K562 (cell line): ENCODE results near the gene ARHGEF6. TPM values are rescaled to one million over a fixed set of nuclear protein-coding genes. Genes with fewer than 3 reads are reported as not detected.

Experiments
- AFF4 ChIP-seq: sonication (generic); formaldehyde crosslinking; IDR thresholded peaks from 2 replicates; pipeline ENCODE4 v1.8.0; 2023; ENCODE audit warnings: mild to moderate bottlenecking, missing genetic modification reagents
- DACH1 ChIP-seq: fragments of 450-650 bp; IDR thresholded peaks from 2 replicates; pipeline ENCODE4 v1.6.1; 2018; ENCODE audit not compliant: partially characterized antibody
- HMGXB4 ChIP-seq: sonication (generic); formaldehyde crosslinking; IDR thresholded peaks from 2 replicates; pipeline ENCODE4 v1.8.1; 2023; ENCODE audit warnings: mild to moderate bottlenecking, missing genetic modification reagents
- KAT2B ChIP-seq: IDR thresholded peaks from one replicate; pipeline ENCODE4 v1.6.1; 2012; ENCODE audit warnings: low read depth, mild to moderate bottlenecking, control low read depth, inconsistent platforms, low read length, moderate library complexity
- NFE2L1 ChIP-seq: fragments of 450-650 bp; IDR thresholded peaks from 2 replicates; pipeline ENCODE4 v1.6.1; 2016; ENCODE audit warnings: missing genetic modification characterization, low read depth, mild to moderate bottlenecking, missing compliant biosample characterization, moderate library complexity, borderline replicate concordance
- RAD21 ChIP-seq, 2 experiments: fragments of 250-450 bp in 1 of 2; fragments of 450-650 bp in 1 of 2; sonication (Bioruptor Pico) in 1 of 2; formaldehyde crosslinking in 1 of 2; IDR thresholded peaks in 1 of 2; conservative IDR thresholded peaks in 1 of 2; 2 replicates each; pipeline versions ENCODE4 v1.4.0 to v1.8.0; 2020 to 2022; ENCODE audit warnings: mild to moderate bottlenecking in 2 of 2, moderate library complexity in 1 of 2
- SMC3 ChIP-seq: conservative IDR thresholded peaks from 2 replicates; pipeline ENCODE4 v1.6.1; 2011; ENCODE audit warnings: low read depth, low read length, improper control_type of control experiment; ENCODE audit not compliant: insufficient read depth
- SRSF9 ChIP-seq: fragments of 200-400 bp; formaldehyde crosslinking; IDR thresholded peaks from 2 replicates; pipeline ENCODE4 v1.6.1; 2017; ENCODE audit warnings: low read depth, low read length, borderline replicate concordance
- TFE3 ChIP-seq: fragments of 450-650 bp; formaldehyde crosslinking; IDR thresholded peaks from 2 replicates; pipeline ENCODE4 v1.4.0; 2020; ENCODE audit warnings: mild to moderate bottlenecking, mixed read lengths
- ZBTB5 ChIP-seq: fragments of 450-650 bp; IDR thresholded peaks from 2 replicates; pipeline ENCODE4 v1.6.1; 2017; ENCODE audit warnings: antibody characterized with exemption
- ZNF316 ChIP-seq: fragments of 450-650 bp; IDR thresholded peaks from 2 replicates; pipeline ENCODE4 v1.6.1; 2016
- ZNF584 ChIP-seq: fragments of 200-800 bp; sonication (Bioruptor generic); IDR thresholded peaks from 2 replicates; pipeline ENCODE4 v1.6.1; 2016; ENCODE audit warnings: low read depth, mild to moderate bottlenecking, missing genetic modification characterization, missing compliant biosample characterization
- ZNF699 ChIP-seq: fragments of 250-450 bp; sonication (Bioruptor Pico); IDR thresholded peaks from 2 replicates; pipeline ENCODE4 v1.8.0; 2021; ENCODE audit warnings: mild to moderate bottlenecking, moderate library complexity; ENCODE audit not compliant: insufficient replicate concordance
- polyA plus RNA-seq, 8 experiments: library from polyadenylated mRNA; depleted of rRNA in 4 of 8; stranded (reverse) in 5 of 8; unstranded in 3 of 8; fragments of >200 nt; fragmentation: Nextera tagmentation in 2 of 8; fragmentation: Illumina TruSeq in 1 of 8; extraction: Ambion mirVana in 2 of 8; extraction: Trizol in 1 of 8; gene quantifications; 2 replicates each; pipeline versions ENCODE4 v1.2.1 to v1.2.3, GENCODE V29; 2011 to 2014; ENCODE audit warnings: inconsistent platforms in 1 of 8, missing spikeins in 1 of 8
- total RNA-seq, 7 experiments: library from RNA; depleted of rRNA in 6 of 7; stranded (reverse); fragments of >200 nt in 6 of 7; fragmentation: Illumina TruSeq in 2 of 7; extraction: Trizol in 2 of 7; gene quantifications; 2 replicates each; pipeline versions ENCODE4 v1.2.1 to v1.2.3, GENCODE V29; 2011 to 2021; ENCODE audit warnings: low replicate concordance in 1 of 7
- TF ChIP-seq, protein P1 (sequence below): sonication (generic); formaldehyde crosslinking; IDR thresholded peaks from 2 replicates; pipeline ENCODE4 v1.8.1; 2022; ENCODE audit warnings: missing genetic modification reagents
- TF ChIP-seq, protein P2 (sequence below): fragments of 250-450 bp; sonication (Bioruptor Pico); IDR thresholded peaks from 2 replicates; pipeline ENCODE4 v1.4.0; 2020

ARHGEF6 gene
- total and polyA plus RNA-seq, 9 of the 15 experiments (the other 6 are each of a cell fraction or from before 2014, with no cell fraction given) = 2.9 to 22.1 (median 13.3) TPM

DNA sequence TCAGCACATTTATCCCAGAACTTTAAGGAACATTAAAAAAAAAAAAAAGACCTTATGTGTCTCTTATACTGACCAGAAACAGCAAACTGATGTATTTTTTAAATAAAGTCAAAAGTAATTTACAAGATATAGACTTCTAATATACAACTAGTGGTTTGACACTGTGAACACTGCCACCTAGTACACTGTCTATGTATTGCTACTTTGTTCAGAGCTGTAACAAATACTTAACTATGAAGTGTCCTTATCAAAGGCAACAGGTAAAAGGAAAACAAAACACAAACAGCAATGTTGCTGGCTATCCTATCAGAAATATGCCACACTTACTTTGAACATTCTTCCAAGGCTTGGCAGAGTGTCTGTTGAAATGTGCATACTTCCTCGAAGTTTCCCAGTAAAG is 72.4 kb downstream of the ARHGEF6 start (continued):
- no peak for TF ChIP-seq ZNF699 (CRISPR knock-in tag)
- TF ChIP-seq KAT2B = no peak
- TF ChIP-seq RAD21 (CRISPR knock-in tag; conservative IDR thresholded peaks at IDR 0.05 in 1 of 2, IDR thresholded peaks at IDR 0.05 in 1 of 2) = peak in 1 of 2 experiments; percentile 36; a peak in 2 of 4 replicates
- TF ChIP-seq TFE3 (CRISPR knock-in tag) = no peak
- TF ChIP-seq DACH1 = no peak
- TF ChIP-seq ZNF584 (CRISPR knock-in tag) = no peak
- TF ChIP-seq ZBTB5 = no peak
- TF ChIP-seq, protein P1, sequence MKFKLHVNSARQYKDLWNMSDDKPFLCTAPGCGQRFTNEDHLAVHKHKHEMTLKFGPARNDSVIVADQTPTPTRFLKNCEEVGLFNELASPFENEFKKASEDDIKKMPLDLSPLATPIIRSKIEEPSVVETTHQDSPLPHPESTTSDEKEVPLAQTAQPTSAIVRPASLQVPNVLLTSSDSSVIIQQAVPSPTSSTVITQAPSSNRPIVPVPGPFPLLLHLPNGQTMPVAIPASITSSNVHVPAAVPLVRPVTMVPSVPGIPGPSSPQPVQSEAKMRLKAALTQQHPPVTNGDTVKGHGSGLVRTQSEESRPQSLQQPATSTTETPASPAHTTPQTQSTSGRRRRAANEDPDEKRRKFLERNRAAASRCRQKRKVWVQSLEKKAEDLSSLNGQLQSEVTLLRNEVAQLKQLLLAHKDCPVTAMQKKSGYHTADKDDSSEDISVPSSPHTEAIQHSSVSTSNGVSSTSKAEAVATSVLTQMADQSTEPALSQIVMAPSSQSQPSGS = no peak
- TF ChIP-seq NFE2L1 (tag) = no peak
- no peak for TF ChIP-seq SRSF9
- TF ChIP-seq ZNF316 = peak; percentile 63; the same call in 1 of the 2 replicates
- TF ChIP-seq AFF4 (CRISPR knock-in tag) = no peak
- no peak for TF ChIP-seq SMC3
- TF ChIP-seq, protein P2, sequence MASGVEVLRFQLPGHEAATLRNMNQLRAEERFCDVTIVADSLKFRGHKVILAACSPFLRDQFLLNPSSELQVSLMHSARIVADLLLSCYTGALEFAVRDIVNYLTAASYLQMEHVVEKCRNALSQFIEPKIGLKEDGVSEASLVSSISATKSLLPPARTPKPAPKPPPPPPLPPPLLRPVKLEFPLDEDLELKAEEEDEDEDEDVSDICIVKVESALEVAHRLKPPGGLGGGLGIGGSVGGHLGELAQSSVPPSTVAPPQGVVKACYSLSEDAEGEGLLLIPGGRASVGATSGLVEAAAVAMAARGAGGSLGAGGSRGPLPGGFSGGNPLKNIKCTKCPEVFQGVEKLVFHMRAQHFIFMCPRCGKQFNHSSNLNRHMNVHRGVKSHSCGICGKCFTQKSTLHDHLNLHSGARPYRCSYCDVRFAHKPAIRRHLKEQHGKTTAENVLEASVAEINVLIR (CRISPR knock-in tag) = no peak
- no peak for TF ChIP-seq HMGXB4 (CRISPR knock-in tag)
